HepG2 (cell line): Measurements from ENCODE around the gene TCF25. TPM values are rescaled to one million over a fixed set of nuclear protein-coding genes. Genes with fewer than 3 reads are reported as not detected.
A peak's percentile ranks its signal among the peaks of the same experiment; 100 is the strongest.

Experiments used
- AGO2 ChIP-seq: fragments of 200-400 bp; formaldehyde crosslinking; optimal IDR thresholded peaks from 2 replicates; pipeline ENCODE3; 2017; ENCODE audit warnings: mild to moderate bottlenecking, low read depth, low read length, moderate library complexity
- CAMTA2 ChIP-seq: sonication (generic); formaldehyde crosslinking; IDR thresholded peaks from 2 replicates; pipeline ENCODE4 v1.4.0; 2020; ENCODE audit warnings: mild to moderate bottlenecking, missing genetic modification reagents, borderline replicate concordance
- DNMT3B ChIP-seq: conservative IDR thresholded peaks from 2 replicates; pipeline ENCODE4 v1.6.1; 2016; ENCODE audit warnings: missing biosample characterization, control low read depth
- EEA1 ChIP-seq: sonication (generic); formaldehyde crosslinking; IDR thresholded peaks from 2 replicates; pipeline ENCODE4 v1.5.1; 2020; ENCODE audit warnings: mild to moderate bottlenecking, missing genetic modification reagents, borderline replicate concordance
- FOXC1 ChIP-seq: sonication (generic); formaldehyde crosslinking; IDR thresholded peaks from 2 replicates; pipeline ENCODE4 v1.8.0; 2022; ENCODE audit warnings: mild to moderate bottlenecking, missing genetic modification reagents, borderline replicate concordance
- HMG20B ChIP-seq: conservative IDR thresholded peaks from 2 replicates; pipeline ENCODE4 v1.6.1; 2016; ENCODE audit warnings: missing genetic modification reagents, missing compliant biosample characterization
- SMAD1 ChIP-seq: sonication (generic); formaldehyde crosslinking; IDR thresholded peaks from 2 replicates; pipeline ENCODE4 v1.4.0; 2020; ENCODE audit warnings: missing genetic modification reagents, low read depth, mild to moderate bottlenecking, borderline replicate concordance
- ZNF17 ChIP-seq: sonication (generic); formaldehyde crosslinking; IDR thresholded peaks from 2 replicates; pipeline ENCODE4 v1.5.0; 2020; ENCODE audit warnings: mild to moderate bottlenecking, missing genetic modification reagents
- ZNF256 ChIP-seq: sonication (generic); formaldehyde crosslinking; conservative IDR thresholded peaks from 2 replicates; pipeline ENCODE4 v1.4.0; 2020; ENCODE audit warnings: missing genetic modification reagents
- ZNF343 ChIP-seq: sonication (generic); formaldehyde crosslinking; IDR thresholded peaks from 2 replicates; pipeline ENCODE4 v1.4.0; 2020; ENCODE audit warnings: mild to moderate bottlenecking, missing genetic modification reagents
- ZNF605 ChIP-seq: sonication (generic); formaldehyde crosslinking; IDR thresholded peaks from 2 replicates; pipeline ENCODE4 v1.8.0; 2022; ENCODE audit warnings: mild to moderate bottlenecking, missing genetic modification reagents
- ZNF788 ChIP-seq: sonication (generic); formaldehyde crosslinking; IDR thresholded peaks from 2 replicates; pipeline ENCODE4 v1.5.0; 2020; ENCODE audit warnings: mild to moderate bottlenecking, missing genetic modification reagents, borderline replicate concordance
- ZSCAN21 ChIP-seq: sonication (generic); formaldehyde crosslinking; IDR thresholded peaks from 2 replicates; pipeline ENCODE4 v1.8.0; 2022; ENCODE audit warnings: mild to moderate bottlenecking, missing genetic modification reagents, moderate library complexity, borderline replicate concordance
- ZSCAN31 ChIP-seq: sonication (generic); formaldehyde crosslinking; IDR thresholded peaks from 2 replicates; pipeline ENCODE4 v1.5.0; 2020; ENCODE audit warnings: low read depth, mild to moderate bottlenecking, missing genetic modification reagents
- polyA plus RNA-seq, 8 experiments: library from polyadenylated mRNA; depleted of rRNA in 3 of 8; stranded (reverse) in 7 of 8; unstranded in 1 of 8; fragments of >200 nt; fragmentation: Illumina TruSeq in 4 of 8; extraction: Trizol in 4 of 8; gene quantifications; 2 replicates each; pipeline versions ENCODE4 v1.2.1 to v1.2.3, GENCODE V29; 2011 to 2016; ENCODE audit warnings: low read depth in 4 of 8, missing spikeins in 1 of 8, mixed read lengths in 1 of 8; ENCODE audit not compliant: insufficient read depth in 1 of 8
- total RNA-seq, 5 experiments: library from RNA; depleted of rRNA; stranded (reverse); fragments of >200 nt; fragmentation: Illumina TruSeq; extraction: Trizol; gene quantifications; 2 replicates each; pipeline ENCODE4 v1.2.3, GENCODE V29; 2016; ENCODE audit warnings: low read depth in 1 of 5
- TF ChIP-seq, protein P1 (sequence below): sonication (generic); formaldehyde crosslinking; IDR thresholded peaks from 2 replicates; pipeline ENCODE4 v1.4.0; 2020; ENCODE audit warnings: mild to moderate bottlenecking, missing genetic modification reagents, borderline replicate concordance
- TF ChIP-seq, protein P2 (sequence below): sonication (generic); formaldehyde crosslinking; IDR thresholded peaks from 2 replicates; pipeline ENCODE4 v1.9.0; 2021; ENCODE audit warnings: missing genetic modification reagents, mild to moderate bottlenecking, borderline replicate concordance
- TF ChIP-seq, protein P3 (sequence below): IDR thresholded peaks from 2 replicates; pipeline ENCODE4 v1.6.1; 2016; ENCODE audit warnings: mild to moderate bottlenecking
- TF ChIP-seq, protein P4 (sequence below): sonication (generic); formaldehyde crosslinking; IDR thresholded peaks from 2 replicates; pipeline ENCODE4 v1.4.0; 2020; ENCODE audit warnings: missing genetic modification reagents

The TCF25 gene
- total and polyA plus RNA-seq, 2 of the 13 experiments (the other 11 are each of a cell fraction or from before 2014, with no cell fraction given): 138 to 206 TPM

DNA sequence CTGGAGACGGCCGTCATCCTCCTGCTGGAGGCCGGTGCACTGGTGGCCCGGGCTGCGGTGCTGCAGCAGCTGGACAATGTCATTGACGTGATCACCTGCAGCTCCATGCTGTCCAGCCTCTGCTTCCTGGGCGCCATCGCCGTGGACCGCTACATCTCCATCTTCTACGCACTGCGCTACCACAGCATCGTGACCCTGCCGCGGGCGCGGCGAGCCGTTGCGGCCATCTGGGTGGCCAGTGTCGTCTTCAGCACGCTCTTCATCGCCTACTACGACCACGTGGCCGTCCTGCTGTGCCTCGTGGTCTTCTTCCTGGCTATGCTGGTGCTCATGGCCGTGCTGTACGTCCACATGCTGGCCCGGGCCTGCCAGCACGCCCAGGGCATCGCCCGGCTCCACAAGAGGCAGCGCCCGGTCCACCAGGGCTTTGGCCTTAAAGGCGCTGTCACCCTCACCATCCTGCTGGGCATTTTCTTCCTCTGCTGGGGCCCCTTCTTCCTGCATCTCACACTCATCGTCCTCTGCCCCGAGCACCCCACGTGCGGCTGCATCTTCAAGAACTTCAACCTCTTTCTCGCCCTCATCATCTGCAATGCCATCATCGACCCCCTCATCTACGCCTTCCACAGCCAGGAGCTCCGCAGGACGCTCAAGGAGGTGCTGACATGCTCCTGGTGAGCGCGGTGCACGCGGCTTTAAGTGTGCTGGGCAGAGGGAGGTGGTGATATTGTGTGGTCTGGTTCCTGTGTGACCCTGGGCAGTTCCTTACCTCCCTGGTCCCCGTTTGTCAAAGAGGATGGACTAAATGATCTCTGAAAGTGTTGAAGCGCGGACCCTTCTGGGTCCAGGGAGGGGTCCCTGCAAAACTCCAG is 46.4 kb downstream of the TCF25 start (continued):
- TF ChIP-seq, protein P1, sequence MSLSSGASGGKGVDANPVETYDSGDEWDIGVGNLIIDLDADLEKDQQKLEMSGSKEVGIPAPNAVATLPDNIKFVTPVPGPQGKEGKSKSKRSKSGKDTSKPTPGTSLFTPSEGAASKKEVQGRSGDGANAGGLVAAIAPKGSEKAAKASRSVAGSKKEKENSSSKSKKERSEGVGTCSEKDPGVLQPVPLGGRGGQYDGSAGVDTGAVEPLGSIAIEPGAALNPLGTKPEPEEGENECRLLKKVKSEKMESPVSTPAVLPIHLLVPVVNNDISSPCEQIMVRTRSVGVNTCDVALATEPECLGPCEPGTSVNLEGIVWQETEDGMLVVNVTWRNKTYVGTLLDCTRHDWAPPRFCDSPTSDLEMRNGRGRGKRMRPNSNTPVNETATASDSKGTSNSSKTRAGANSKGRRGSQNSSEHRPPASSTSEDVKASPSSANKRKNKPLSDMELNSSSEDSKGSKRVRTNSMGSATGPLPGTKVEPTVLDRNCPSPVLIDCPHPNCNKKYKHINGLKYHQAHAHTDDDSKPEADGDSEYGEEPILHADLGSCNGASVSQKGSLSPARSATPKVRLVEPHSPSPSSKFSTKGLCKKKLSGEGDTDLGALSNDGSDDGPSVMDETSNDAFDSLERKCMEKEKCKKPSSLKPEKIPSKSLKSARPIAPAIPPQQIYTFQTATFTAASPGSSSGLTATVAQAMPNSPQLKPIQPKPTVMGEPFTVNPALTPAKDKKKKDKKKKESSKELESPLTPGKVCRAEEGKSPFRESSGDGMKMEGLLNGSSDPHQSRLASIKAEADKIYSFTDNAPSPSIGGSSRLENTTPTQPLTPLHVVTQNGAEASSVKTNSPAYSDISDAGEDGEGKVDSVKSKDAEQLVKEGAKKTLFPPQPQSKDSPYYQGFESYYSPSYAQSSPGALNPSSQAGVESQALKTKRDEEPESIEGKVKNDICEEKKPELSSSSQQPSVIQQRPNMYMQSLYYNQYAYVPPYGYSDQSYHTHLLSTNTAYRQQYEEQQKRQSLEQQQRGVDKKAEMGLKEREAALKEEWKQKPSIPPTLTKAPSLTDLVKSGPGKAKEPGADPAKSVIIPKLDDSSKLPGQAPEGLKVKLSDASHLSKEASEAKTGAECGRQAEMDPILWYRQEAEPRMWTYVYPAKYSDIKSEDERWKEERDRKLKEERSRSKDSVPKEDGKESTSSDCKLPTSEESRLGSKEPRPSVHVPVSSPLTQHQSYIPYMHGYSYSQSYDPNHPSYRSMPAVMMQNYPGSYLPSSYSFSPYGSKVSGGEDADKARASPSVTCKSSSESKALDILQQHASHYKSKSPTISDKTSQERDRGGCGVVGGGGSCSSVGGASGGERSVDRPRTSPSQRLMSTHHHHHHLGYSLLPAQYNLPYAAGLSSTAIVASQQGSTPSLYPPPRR: no peak
- TF ChIP-seq SMAD1 (CRISPR knock-in tag) (no peak), ZNF788 (CRISPR knock-in tag) (peak; percentile 52; the same call in 1 of the 2 replicates), EEA1 (CRISPR knock-in tag) (0 out of 2 replicates have a peak, but pooled peaks have one; percentile 32), HMG20B (CRISPR knock-in tag) (no peak), DNMT3B (CRISPR knock-in tag) (no peak), ZSCAN21 (peak; percentile 49; the same call in 1 of the 2 replicates), ZNF256 (CRISPR knock-in tag) (no peak), ZSCAN31 (CRISPR knock-in tag) (no peak), ZNF605 (CRISPR knock-in tag) (no peak), AGO2 (peak; percentile 11), CAMTA2 (CRISPR knock-in tag) (no peak), ZNF17 (CRISPR knock-in tag) (no peak), ZNF343 (CRISPR knock-in tag) (0 out of 2 replicates have a peak, but pooled peaks have one; percentile 21), FOXC1 (no peak)
- TF ChIP-seq, protein P2, sequence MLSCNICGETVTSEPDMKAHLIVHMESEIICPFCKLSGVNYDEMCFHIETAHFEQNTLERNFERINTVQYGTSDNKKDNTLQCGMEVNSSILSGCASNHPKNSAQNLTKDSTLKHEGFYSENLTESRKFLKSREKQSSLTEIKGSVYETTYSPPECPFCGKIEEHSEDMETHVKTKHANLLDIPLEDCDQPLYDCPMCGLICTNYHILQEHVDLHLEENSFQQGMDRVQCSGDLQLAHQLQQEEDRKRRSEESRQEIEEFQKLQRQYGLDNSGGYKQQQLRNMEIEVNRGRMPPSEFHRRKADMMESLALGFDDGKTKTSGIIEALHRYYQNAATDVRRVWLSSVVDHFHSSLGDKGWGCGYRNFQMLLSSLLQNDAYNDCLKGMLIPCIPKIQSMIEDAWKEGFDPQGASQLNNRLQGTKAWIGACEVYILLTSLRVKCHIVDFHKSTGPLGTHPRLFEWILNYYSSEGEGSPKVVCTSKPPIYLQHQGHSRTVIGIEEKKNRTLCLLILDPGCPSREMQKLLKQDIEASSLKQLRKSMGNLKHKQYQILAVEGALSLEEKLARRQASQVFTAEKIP: no peak
- TF ChIP-seq, protein P3, sequence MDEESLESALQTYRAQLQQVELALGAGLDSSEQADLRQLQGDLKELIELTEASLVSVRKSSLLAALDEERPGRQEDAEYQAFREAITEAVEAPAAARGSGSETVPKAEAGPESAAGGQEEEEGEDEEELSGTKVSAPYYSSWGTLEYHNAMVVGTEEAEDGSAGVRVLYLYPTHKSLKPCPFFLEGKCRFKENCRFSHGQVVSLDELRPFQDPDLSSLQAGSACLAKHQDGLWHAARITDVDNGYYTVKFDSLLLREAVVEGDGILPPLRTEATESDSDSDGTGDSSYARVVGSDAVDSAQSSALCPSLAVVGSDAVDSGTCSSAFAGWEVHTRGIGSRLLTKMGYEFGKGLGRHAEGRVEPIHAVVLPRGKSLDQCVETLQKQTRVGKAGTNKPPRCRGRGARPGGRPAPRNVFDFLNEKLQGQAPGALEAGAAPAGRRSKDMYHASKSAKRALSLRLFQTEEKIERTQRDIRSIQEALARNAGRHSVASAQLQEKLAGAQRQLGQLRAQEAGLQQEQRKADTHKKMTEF (CRISPR knock-in tag): no peak
- TF ChIP-seq, protein P4, sequence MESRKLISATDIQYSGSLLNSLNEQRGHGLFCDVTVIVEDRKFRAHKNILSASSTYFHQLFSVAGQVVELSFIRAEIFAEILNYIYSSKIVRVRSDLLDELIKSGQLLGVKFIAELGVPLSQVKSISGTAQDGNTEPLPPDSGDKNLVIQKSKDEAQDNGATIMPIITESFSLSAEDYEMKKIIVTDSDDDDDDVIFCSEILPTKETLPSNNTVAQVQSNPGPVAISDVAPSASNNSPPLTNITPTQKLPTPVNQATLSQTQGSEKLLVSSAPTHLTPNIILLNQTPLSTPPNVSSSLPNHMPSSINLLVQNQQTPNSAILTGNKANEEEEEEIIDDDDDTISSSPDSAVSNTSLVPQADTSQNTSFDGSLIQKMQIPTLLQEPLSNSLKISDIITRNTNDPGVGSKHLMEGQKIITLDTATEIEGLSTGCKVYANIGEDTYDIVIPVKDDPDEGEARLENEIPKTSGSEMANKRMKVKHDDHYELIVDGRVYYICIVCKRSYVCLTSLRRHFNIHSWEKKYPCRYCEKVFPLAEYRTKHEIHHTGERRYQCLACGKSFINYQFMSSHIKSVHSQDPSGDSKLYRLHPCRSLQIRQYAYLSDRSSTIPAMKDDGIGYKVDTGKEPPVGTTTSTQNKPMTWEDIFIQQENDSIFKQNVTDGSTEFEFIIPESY: peak; percentile 84
